AG09309 (cell line): ENCODE results near the gene IRF2BPL.

Experiments used
- DNase-seq: peaks from one replicate; pipeline ENCODE4 v3.0.0-alpha.2; 2010; ENCODE audit warnings: low read depth
- H3K4me3 ChIP-seq: 2 replicates; pipeline ENCODE4 v1.5.1; 2011; ENCODE audit warnings: mild to moderate bottlenecking, low read depth, low read length, moderate library complexity; ENCODE audit not compliant: control insufficient read depth
- TF ChIP-seq, protein P1 (sequence below): IDR thresholded peaks from 2 replicates; pipeline ENCODE4 v1.5.1; 2011; ENCODE audit warnings: mild to moderate bottlenecking, low read depth, low read length, inconsistent platforms; ENCODE audit not compliant: insufficient read depth, control insufficient read depth; ENCODE audit errors: missing control alignments

Gene IRF2BPL

DNA sequence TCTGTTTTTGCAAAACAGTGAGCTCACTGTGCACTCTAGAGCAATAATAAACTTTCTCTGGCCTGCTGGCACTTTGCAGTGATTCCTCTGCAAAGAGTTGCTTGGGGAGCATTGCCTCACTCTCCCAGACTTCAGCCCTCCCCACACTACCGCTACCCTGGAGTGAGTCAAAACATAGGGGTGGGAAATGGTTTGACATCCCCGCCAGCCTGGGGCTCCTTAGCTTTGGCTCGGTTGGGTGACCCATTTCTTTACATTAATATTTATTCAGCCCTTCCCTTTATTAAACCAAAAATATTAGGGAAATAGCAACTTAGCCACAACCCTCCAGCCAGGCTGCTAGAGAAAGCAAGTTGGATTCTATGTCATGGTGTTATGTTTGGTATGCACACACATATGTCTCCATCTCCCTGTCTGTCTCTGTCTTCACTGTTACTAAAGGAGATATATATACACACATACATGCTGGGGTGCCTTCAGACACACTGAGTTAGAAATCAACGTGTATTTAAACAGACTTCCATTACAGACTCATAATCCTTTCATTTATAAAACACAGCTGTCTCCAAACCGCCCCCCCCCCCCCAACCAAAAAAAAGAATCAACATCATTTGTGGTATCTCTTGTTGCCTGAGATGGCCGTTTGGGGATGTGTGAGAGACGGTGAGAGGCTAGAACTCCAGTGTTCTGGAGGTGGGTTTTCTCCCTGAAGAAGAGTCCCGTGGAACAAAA, 3.4 kb upstream of the IRF2BPL start:
- no peak for DNase-seq
- H3K4me3 ChIP-seq = peak overlapping the region; percentile 31
- TF ChIP-seq, protein P1, sequence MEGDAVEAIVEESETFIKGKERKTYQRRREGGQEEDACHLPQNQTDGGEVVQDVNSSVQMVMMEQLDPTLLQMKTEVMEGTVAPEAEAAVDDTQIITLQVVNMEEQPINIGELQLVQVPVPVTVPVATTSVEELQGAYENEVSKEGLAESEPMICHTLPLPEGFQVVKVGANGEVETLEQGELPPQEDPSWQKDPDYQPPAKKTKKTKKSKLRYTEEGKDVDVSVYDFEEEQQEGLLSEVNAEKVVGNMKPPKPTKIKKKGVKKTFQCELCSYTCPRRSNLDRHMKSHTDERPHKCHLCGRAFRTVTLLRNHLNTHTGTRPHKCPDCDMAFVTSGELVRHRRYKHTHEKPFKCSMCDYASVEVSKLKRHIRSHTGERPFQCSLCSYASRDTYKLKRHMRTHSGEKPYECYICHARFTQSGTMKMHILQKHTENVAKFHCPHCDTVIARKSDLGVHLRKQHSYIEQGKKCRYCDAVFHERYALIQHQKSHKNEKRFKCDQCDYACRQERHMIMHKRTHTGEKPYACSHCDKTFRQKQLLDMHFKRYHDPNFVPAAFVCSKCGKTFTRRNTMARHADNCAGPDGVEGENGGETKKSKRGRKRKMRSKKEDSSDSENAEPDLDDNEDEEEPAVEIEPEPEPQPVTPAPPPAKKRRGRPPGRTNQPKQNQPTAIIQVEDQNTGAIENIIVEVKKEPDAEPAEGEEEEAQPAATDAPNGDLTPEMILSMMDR = no peak

DNA sequence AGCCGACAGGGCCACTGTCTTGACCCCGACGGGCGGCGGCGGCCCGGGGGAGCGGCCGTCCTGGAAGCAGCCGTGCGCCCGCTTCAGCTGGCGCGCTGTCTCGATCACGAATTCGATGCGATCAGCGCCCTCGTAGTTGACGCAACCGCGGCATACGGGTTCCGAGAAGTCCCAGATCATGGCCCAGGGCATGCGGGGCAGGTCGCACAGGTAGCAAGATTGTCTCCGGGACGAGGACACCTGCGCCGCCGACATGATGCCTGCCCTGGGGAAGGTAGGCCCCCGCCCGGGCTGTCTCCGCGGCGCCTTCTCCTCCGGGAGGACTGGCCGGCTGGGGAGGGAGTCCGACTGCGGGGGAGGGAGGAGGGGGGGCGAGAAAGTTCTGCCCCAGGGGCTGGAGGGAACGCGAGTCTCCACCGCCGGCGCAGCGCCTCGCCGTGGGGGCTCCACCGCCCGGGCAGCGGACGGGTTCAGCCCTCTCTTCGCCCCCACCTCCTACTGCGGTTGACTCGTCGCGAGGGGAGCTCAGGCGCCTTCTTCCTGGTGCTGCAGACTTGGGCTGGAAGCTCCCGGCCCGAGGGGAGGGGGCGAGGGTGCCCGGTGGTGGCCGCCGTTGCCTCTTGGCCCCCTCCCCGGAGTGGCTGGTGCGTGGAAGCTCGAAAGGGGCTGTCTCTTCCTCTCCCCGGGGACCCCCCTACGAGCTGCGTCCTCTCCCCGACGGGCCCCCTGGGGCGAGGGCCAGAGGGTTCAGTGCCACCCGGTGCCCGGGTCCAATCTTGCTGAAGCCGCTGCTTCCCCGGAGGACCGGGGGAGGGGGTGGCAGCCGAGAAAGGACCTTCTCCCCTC, 747 bp downstream of the IRF2BPL start:
- H3K4me3 ChIP-seq = peak overlapping the region; percentile 83
- TF ChIP-seq, protein P1 = peak; percentile 34
- no peak for DNase-seq

DNA sequence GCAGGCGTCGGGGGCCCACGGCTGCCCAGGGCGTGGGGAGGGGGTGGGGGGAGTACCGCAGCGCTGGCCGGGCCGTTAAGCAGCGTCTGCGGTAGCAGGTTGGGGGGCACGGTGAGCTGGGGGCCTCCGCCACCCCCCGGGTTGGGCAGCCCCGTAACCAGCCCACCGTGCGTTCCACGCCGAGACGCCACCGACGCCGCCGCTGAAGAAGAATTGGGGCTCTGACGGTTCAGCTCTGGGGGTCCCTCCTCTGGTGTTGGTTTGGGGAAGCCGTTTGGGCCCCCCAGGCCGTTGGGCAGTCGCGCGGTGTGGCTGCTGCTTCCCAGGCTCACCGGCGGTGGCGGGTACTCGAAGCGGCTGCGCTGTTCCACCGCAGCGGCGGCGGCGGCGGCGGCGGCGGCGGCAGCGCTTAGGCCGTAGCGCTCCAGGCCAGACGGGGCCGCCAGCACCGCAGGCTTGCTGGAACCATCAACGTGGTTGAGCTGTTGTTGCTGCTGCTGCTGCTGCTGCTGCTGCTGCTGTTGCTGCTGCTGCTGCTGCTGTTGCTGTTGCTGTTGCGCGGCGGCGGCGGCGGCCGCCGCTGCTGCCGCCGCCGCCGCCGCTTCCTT, 1.5 kb downstream of the IRF2BPL start:
- TF ChIP-seq, protein P1 = no peak
- peak overlapping the region; percentile 83 for H3K4me3 ChIP-seq
- no peak for DNase-seq

DNA sequence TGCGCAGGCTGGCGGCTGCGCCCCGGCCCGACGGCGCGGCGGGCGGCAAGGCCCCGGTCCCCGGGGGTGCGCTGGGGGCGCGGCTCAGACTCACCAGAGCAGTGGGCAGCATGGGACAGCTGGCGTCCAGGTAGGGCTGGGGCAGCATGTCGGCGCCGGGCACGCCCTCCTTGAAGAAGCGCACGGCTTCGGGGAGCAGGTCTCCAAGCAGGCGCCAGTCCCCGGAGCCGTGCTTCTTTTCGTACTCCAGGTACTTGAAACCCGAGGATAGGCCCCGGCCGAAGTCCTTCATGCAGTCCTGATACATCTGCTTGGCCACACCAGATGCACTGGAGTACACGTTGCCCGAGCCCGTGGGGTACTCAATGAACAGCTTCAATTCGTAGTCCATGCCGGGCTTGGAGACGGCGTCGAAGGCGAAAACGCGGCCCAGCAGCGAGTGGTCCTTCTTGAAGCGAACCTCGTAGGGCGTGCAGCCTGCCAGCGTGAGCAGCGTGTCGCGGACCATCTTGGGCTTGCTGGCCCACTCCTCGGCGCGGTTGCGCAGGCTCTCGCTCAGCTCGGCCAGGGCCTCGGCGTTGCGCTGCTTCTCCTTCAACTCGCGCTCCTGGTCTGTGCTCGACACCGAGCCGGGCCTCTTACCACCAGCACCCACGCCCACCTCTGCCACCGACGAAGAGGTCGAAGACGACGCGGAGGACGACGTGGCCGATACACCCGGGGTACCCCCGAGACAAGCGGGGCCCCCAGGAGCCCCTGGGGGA, 2.2 kb downstream of the IRF2BPL start:
- no peak for DNase-seq
- TF ChIP-seq, protein P1 = no peak
- peak overlapping the region; percentile 83 for H3K4me3 ChIP-seq

DNA sequence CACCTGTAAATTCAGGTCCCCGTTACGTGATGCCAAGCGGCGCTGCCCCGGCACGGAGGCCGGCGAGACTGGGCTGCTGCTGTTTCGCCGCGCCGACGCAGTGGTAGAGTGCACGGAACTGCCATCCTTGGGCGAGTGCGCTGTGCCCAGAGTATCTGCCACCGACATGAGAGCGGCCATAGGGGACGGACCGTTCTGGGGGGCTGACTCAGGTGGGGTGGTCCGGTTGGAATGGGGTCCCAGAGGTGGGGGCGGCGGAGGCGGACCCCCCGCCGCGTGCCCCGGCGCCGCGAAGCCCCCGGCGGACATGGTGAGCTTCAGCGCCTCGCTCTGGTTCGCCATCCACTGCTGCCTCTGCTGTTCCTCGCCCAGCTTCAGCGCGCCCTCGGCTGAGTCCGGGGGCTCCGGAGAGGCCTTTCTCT, 2.8 kb downstream of the IRF2BPL start:
- no peak for DNase-seq
- H3K4me3 ChIP-seq = peak overlapping the region; percentile 83

More for the DNA sequence above, 2.8 kb downstream of the IRF2BPL start:
- TF ChIP-seq, protein P1 = no peak
